Measurements from ENCODE around the gene TRAF1. TPM values are rescaled to one million over a fixed set of nuclear protein-coding genes. Genes with fewer than 3 reads are reported as not detected.

Gene TRAF1
- polyA plus RNA-seq, 1 donor from 2014 or later, result 0.89 TPM

GRCh38 chr9:120931231-120932085, 4.9 kb upstream of the TRAF1 start:
- Histone ChIP-seq H3K9ac (ENCODE audit: low read length) (no peak overlapping the region), H4K20me1 (ENCODE audit: insufficient read depth) (no peaks in the 10 kb centered on the region), H3K9me3 (ENCODE audit: low read length) (no peaks in the 10 kb centered on the region), H3K27me3 (ENCODE audit: insufficient read depth, low read depth, low read length) (peaks cover 15% of the 10 kb centered on the region), H3K4me2 (ENCODE audit: low read length) (no peak overlapping the region), H3F3A (ENCODE audit: insufficient read depth, low read length, poor library complexity, severe bottlenecking) (no peaks in the 10 kb centered on the region), H3K9me2 (ENCODE audit: insufficient read depth, low read length) (no peaks in the 10 kb centered on the region), H3K27ac (ENCODE audit: low read length) (no peak overlapping the region), H3K79me2 (replicated peaks; ENCODE audit: insufficient read depth, low read length) (no peaks in the 10 kb centered on the region), H3K4me3 (ENCODE audit: low read length) (no peak overlapping the region), H3K36me3 (ENCODE audit: insufficient read depth, low read length) (no peaks in the 10 kb centered on the region), H2AFZ (ENCODE audit: low read depth, low read length) (no peak overlapping the region)
- TF ChIP-seq CTCF (IDR thresholded peaks at IDR 0.05; ENCODE audit: poor library complexity, severe bottlenecking) (no peak), REST (IDR thresholded peaks at IDR 0.05; ENCODE audit: borderline replicate concordance) (no peak), POLR2AphosphoS5 (IDR thresholded peaks at IDR 0.05) (no peak), MXI1 (conservative IDR thresholded peaks at IDR 0.05; ENCODE audit: poor library complexity, severe bottlenecking) (no peak), SMC3 (conservative IDR thresholded peaks at IDR 0.05; ENCODE audit: poor library complexity) (no peak), TAF1 (IDR thresholded peaks at IDR 0.05; ENCODE audit: low read depth) (no peak), RAD21 (conservative IDR thresholded peaks at IDR 0.05) (no peak), EZH2 (IDR thresholded peaks at IDR 0.05; ENCODE audit: borderline replicate concordance, insufficient read depth, low read length, poor library complexity, severe bottlenecking) (no peak), EP300 (conservative IDR thresholded peaks at IDR 0.05; ENCODE audit: poor library complexity, severe bottlenecking) (no peak)

GRCh38 chr9:120929229-120929791, 2.7 kb upstream of the TRAF1 start:
- peaks cover 15% of the 10 kb centered on the region for H3K27me3 ChIP-seq (ENCODE audit: insufficient read depth, low read depth, low read length)
- TF ChIP-seq EZH2 (IDR thresholded peaks at IDR 0.05; ENCODE audit: borderline replicate concordance, insufficient read depth, low read length, poor library complexity, severe bottlenecking) (no peak), MXI1 (conservative IDR thresholded peaks at IDR 0.05; ENCODE audit: poor library complexity, severe bottlenecking) (no peak), CTCF (IDR thresholded peaks at IDR 0.05; ENCODE audit: poor library complexity, severe bottlenecking) (no peak), POLR2AphosphoS5 (IDR thresholded peaks at IDR 0.05) (no peak), RAD21 (conservative IDR thresholded peaks at IDR 0.05) (no peak), TAF1 (IDR thresholded peaks at IDR 0.05; ENCODE audit: low read depth) (no peak), EP300 (conservative IDR thresholded peaks at IDR 0.05; ENCODE audit: poor library complexity, severe bottlenecking) (no peak), SMC3 (conservative IDR thresholded peaks at IDR 0.05; ENCODE audit: poor library complexity) (no peak), REST (IDR thresholded peaks at IDR 0.05; ENCODE audit: borderline replicate concordance) (no peak)
- no peaks in the 10 kb centered on the region for H3K9me3 ChIP-seq (ENCODE audit: low read length)
- no peaks in the 10 kb centered on the region for H3K9me2 ChIP-seq (ENCODE audit: insufficient read depth, low read length)
- no peak overlapping the region for H3K4me2 ChIP-seq (ENCODE audit: low read length)
- no peak overlapping the region for H3K27ac ChIP-seq (ENCODE audit: low read length)
- peak overlapping the region; percentile 62 for H3K4me3 ChIP-seq (ENCODE audit: low read length)
- no peak overlapping the region for H2AFZ ChIP-seq (ENCODE audit: low read depth, low read length)
- no peaks in the 10 kb centered on the region for H3F3A ChIP-seq (ENCODE audit: insufficient read depth, low read length, poor library complexity, severe bottlenecking)
- H4K20me1 ChIP-seq (ENCODE audit: insufficient read depth), result no peaks in the 10 kb centered on the region
- no peaks in the 10 kb centered on the region for H3K36me3 ChIP-seq (ENCODE audit: insufficient read depth, low read length)
- peak overlapping the region; percentile 49 for H3K9ac ChIP-seq (ENCODE audit: low read length)
- H3K79me2 ChIP-seq (replicated peaks; ENCODE audit: insufficient read depth, low read length), result no peaks in the 10 kb centered on the region

Measured in neural cell (in vitro differentiated cells).